Cerebellar cortex (tissue), 1 donor: ENCODE measurements around the gene RRAS2.
"Not testable (repeated sequence)": the region's sequence is repeated elsewhere in the genome, so short reads cannot be mapped to it uniquely, and the experiment has no call there.

ENCODE experiments used
- DNase-seq: peaks from one replicate; pipeline ENCODE4 v3.0.0-alpha.2; 2015; ENCODE audit warnings: low spot score

Gene RRAS2

DNA sequence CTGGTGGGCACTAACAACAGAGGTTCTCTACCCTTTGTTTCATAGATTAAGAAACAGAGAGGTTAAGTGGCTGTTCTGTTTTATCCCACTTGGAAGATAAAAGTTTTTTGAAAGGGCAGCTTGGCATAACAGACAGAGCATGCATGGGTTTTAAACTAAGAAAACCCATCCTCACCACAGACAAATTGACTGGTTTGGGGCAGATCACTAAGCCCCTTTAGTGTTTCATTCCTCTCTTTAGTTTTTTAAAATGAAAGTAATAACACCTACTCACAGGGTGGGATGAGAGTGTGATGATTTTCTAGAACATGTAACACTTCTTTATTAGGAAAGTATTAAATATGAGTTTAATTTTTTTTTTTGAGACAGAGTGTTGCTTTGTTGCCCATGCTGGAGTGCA lies 12.3 kb upstream of the RRAS2 start:
- no peak for DNase-seq

DNA sequence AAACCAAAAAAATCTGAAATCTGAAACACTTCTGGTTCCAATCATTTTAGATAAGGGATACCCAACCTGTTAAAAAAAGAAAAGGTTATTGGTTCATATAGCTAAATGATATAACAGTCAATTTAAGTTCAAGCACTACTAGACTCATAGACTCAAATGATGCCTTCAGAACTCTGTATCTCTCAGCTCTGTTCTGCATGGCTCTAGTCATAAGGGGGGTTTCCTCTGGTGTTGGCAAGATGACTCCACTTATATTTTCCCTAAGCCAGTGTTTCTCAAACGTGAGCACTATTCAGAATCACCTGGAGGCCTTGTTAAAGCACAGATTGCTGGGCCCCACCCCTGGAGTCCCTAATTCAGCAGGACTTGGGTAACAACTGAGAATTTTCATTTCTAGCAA lies 11.5 kb upstream of the RRAS2 start:
- DNase-seq: no peak

DNA sequence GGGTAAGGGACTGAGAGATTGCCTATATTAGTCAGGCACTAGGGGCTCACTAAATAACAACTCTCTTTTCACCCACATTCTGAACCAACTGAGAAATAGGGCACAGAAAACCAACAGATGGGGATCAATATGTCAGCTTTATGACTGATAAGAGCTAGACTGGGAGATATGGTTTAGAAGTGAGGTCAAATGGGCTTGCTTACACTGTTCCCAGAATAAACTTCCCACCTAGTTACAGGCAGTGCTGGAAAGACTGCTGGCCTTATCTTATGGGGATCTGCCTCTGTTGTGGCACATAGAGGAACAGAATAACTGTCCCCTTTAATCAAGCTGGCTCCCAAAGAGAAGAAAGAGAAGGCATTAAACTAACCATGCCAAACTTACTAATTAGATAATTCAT lies 10.6 kb upstream of the RRAS2 start:
- DNase-seq: no peak

DNA sequence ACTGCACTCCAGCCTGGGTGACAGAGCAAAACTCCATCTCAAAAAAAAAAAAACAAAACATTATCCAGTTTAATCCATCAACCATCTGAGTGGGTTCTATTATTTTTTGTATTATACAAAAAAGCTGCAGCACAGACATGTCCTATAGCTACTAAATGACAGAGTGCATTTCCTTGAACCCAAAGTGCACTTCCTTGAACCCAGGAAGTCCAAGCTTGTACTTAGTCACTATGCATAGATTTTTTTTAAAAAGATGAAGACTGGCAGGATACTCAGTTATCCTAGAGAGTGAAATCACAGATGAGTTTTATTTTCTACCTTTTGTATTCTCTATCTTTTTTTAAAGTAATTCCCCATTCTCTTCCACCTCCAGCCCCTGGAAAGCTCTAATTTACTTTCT lies 8.0 kb upstream of the RRAS2 start:
- DNase-seq: no peak

DNA sequence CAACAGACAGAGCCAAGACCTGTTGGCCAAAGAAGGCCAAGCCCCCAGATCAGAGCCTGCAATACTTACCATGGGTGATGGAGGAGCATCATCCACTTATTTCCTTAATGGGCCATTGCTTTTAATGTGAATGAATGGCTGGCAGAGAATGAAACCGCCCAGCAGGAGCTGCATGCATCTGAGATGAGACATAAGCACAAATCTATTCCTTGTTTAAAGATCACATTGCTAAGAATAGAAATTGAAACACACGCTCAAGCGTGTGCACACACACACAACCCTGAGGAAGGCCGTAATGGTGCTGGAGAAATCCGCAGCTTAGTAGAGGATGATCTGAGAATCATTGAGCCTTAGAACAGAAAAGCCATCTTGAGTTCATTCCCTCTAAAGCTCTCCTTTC lies 5.3 kb upstream of the RRAS2 start:
- DNase-seq: no peak

DNA sequence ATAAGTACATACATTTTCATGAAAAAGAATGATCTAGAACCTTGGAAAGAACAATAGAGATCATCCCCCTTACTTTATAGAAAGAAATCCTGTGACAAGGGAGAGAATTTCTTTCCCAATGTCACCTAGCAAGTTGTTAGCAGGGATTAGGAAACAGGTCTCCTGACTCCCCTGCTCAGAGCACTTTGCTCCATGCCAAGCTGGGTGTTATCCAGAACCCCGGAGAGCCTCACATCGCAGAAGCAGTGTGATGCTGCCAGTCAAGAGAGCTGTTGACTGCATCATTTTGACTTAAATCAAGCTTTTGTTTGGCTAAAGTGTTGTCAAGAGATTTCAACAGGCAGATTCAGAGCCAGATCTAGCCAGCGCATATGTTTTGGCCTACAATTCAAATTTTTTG lies 3.6 kb upstream of the RRAS2 start:
- peak; percentile 66 for DNase-seq

DNA sequence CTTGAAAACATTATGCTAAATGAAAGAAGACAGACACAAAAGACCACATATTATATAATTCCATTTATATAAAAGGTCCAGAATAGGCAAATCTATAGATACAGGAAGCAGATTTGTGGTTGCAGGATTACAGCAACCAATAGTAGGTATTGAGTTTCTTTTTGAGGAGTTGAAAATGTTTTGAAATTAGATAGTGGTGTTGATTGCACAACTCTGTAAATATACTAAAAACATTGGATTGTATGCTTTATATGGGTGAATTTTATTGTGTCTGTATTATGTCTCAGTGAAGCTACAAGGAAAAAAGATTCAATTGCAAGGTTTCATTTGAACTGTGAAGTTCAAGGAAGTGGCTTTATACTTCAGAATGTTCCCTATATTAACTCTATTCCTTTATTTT lies 3.0 kb upstream of the RRAS2 start:
- DNase-seq: no peak

DNA sequence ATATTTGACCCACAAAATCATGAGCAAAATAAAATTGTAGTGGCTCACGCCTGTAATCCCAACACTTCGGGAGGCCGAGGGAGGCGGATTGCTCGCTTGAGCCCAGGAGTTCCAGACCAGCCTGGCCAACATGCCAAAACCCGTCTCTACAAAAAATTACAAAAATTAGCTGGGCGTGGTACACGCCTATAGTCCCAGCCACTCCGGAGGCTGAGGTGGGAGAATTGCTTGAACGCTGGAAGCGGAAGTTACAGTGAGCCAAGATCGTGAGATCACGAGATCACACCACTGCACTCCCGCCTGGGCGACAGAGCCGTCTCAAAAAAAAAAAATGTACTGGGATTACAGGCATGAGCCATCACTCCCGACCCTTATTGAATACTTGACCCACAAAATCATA lies 2.0 kb upstream of the RRAS2 start:
- DNase-seq: no peak

DNA sequence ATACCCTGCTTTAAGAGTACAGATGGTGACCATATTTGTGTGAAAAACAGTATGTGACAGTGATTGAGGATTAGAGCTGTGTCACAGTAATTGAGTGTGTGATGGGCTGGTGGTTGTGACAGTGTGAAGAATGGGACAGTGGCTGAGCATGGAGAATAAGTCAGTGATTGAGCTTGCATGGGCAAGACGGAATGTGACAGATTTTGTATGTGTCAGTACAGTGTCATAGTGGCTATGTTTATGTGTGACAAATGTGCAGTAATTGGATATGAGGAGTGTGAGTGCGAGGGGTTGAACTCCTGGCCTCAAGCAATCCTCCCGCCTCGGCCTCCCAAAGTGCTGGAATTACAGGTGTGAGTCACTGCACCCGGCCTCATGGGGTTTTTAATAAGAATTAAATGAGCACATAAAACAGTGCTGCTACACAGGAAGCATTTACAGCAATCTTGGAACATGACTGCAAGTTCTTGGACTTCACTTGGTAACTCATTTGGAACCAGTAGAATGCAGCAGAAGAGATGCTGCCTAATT lies 583 bp upstream of the RRAS2 start:
- no peak for DNase-seq

DNA sequence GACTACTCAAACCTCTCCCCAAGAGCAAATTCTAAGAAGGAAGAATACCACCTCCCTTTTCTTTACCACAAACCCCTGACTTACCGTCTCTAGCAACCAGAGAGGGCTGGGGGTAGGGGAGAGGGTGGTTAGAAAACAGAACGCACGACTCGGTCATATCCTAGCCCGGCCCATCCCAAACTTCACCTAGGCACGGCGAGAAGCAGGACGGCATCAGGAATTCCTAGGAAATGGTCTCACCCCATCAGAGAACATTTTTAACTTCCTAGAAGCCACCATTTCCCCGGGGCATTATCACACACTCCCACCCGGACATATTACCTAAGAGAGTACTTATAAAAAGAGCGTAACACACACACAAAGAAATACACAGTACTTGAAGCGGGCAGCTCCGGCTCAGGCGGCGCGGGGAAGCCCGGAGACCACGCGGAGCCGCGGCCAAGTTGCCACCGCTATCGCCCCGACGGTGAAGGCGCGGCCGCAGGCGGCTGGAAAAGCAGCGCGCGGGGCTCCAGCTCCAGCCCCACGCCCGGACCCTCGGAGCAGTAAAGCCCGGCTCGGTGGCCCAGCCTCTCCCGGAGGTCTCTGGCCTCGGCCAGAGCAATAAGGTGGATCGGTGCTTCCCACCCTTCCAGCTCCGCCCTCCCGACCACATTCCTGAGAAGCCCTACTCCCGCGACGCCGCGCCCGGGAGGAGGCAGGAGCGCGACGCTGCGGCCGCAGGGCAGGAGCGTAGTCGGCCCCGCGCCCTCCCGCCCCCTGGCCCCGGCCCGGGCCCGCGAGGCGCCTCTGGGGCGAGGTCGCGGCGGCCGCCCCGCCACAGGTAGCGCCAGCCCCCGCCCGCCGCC lies 878 bp downstream of the RRAS2 start:
- DNase-seq: peak; percentile 49

DNA sequence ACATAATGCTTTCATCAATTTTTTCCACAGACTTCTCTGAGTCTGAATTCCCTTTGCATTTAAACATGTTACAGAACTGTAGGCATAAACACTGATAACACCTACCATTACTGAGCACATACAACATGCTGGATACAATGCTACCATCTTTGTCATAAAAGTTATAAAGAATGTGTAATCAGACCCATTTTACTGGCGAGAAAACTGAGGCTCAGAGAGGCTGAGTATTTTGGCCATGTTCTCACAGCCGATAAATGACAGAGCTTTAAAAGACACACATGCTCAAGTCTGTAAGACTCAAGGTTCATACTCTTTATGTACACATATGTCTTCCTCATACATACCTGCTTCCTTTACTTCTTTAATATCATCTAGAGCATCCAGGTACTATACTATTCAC lies 2.6 kb downstream of the RRAS2 start:
- DNase-seq: no peak

DNA sequence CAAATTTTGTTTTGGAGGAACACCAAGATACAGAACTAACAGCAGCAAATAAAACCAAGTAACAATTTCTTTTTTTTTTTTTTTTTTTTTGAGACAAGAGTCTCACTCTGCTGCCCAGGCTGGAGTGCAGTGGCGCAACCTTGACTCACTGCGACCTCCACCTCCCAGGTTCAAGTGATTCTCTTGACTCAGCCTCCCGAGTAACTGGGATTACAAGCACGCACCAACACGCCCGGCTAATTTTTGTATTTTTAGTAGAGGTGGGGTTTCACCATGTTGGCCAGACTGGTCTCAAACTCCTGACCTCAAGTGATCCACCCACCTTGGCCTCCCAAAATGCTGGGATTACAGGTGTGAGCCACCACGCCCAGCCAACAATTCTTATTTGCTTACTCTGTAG lies 4.4 kb downstream of the RRAS2 start:
- DNase-seq: not testable (repeated sequence)

DNA sequence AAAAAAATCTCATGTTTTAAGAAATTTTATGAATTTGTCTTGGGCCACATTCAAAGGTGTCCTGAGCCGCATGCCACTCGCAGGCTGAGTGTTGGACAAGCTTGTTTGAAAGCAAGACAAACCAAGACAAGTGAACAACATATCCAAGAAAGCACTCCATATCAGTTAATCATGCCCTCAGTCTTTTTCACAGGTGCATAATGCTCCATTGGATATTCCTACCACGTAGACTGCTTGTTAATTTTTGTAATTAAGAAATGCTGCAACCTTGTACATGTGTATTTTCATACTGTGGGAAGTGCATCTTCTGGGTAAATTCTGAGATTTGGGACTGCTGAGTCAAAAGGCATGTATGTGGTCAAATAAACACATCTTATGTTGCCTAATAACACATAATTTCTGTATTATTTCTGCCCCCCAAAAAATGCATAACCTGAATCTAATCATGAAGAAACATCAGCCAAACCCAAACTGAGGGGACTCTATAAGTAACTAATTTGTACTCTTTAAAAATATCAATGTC lies 8.2 kb downstream of the RRAS2 start:
- DNase-seq: no peak

DNA sequence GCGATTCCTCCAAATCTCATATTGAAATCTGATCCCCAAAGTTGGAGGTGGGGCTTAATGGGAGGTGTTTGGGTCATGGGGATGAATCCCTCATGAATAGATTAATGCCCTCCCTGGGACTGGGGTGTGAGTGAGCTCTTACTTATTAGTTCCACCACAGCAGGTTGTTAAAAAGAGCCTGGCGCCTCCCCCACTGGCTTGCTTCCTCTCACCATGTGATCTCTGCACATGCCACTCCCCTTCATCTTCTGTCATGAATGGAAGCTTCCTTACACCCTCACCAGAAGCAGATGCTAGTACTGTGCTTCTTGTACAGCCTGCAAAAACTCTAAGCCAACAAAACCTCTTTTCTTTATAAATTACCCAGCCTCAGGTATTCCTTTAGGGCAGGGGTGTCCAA lies 8.8 kb downstream of the RRAS2 start:
- no peak for DNase-seq

DNA sequence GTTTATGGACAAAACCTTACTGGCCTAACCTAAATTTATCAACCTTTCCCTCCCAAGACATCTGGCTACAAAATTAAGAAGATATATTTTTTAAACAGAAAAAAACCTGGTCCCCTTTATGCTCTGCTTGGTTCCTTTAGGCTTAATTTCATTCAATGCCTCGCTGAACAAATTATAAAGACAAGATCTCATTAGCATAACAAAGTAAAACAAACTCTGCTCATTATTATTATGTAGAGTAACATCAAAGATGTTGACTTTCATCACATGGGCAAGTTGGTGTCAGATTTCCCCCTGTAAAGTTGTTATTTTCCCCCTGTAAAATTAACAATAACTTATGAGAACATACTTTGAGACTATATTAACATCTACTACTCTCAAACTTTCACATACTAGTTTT lies 11.0 kb downstream of the RRAS2 start:
- no peak for DNase-seq

DNA sequence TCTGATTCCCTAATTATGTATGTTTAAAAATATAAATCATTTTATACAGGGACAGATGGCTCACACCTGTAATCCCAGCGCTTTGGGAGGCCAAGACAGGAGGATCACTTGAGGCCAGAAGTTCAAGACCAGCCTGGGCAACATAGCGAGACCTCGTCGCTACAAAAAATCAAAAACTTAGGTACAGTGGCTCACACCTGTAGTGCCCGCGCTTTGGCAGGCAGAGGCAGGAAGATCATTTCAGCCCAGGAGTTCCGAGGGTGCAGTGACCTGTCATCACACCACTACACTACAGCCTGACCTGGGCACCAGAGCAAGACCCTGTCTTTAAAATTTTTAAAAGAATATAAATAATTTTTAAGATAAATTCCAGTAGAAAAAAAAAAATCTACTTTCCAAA lies 11.5 kb downstream of the RRAS2 start:
- no peak for DNase-seq

DNA sequence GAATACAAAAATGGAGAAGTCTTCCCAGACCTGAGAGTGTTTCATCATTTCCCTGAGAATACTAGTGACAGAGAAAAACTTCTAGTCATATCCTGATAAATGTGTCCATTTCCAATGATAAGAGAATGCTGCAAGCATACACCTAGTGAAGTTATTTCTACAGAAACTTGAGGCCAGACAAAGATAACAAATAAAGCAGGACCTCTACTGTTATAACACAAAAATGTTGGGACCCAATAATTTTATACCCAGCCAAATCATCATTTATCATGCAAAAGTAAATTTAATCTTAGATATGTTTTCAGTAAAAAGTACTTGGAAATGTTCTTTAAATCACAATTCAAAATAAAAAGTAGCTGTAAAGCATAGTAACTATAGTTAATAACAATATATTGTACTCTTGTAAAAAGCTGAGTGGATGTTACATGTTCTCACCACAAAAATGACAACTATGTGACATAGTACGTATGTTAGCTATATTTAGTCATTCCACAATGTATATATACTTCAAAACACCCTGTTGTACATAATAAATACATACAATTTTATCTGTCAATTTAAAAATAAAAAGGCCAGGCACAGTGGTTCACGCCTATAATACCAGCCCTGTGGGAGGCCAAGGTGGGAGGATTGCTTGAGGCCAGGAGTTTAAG lies 12.6 kb downstream of the RRAS2 start:
- DNase-seq: no peak

DNA sequence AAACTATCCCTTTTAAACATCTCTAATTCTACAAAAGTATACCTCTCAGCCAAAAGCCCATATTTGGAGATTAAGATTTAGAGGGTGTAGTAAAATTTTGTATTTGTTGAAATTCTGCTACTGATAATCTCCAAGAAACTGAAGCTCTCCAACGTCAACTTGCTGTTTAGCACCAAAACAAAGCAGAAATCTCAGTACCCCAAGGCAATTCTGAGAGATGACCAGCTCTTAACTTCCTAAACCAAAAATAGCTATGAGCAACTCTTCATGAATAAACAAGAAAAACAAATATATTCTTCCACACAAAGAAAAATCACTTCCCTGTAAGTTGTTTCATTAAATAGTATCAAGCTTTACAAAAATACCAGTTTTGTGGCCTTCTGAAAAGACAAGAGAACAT lies 13.3 kb downstream of the RRAS2 start:
- DNase-seq: no peak

DNA sequence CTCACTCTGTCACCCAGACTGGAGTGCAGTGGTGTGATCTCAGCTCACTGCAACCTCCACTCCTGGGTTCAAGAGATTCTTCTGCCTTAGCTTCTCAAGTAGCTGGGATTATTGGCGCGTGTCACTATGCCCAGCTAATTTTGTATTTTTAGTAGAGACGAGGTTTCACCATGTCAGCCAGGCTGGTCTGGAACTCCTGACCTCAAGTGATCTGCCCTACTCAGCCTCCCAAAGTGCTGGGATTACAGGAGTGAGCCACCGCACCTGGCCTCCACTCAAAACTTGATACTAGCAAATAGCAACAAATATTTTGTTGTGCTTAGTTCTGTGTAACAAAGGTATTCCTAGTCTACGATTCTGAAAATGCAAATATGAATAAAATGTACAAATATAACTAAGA lies 14.0 kb downstream of the RRAS2 start:
- not testable (repeated sequence) for DNase-seq

DNA sequence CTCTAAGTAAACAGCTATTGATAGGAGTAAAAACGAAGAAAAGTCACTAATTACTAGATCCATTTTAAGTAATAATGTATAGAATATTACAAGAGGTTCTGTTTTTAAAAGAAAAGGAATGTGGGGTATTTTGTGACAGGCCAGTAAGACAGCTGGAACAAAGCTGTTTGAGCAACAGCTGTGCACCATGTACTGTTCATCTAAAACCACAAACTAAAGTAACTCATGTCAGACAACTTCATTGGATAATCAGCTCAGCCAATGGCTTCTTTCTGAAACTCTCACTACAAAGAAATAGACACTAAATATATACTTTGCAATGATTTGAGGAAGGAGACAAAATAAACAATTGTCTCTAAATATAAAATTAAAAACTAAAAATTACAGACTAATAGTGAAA lies 16.1 kb downstream of the RRAS2 start:
- no peak for DNase-seq

DNA sequence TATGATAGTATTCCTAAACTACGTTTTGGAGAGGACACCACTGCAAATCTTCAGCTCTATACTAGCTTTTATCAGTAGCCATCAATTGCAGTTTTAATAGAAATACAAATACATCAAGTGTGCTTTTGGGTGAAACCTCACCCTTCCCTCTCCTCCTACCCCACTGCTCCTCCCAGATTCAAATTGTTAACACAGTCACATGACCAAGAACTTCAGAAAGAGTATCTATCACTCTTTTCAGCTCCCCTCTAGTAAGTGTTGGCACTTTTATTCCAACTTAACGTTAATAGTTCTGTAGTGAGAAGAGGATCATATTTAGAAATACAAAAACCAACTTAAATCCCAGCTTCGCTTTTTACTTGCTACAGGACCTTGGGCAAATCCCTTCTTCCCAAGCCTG lies 17.0 kb downstream of the RRAS2 start:
- DNase-seq: no peak

DNA sequence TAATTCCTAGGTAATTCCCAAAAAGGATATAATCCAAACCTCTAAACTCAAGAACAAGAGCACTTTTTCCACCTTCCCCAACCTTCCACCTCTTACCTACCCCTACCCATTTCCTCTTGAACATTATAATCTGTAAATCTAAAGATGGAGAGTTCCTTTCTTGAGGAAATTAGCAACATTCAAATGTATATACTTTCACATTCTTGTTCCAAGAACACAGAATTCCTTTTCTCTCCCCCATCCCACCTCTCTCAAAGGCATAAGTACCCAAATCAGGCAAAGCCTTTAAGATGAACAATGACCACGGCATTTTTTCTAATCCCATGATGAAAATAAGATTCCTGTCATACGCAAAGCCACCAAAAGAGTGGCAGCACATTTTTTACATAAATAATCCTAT lies 18.3 kb downstream of the RRAS2 start:
- no peak for DNase-seq

DNA sequence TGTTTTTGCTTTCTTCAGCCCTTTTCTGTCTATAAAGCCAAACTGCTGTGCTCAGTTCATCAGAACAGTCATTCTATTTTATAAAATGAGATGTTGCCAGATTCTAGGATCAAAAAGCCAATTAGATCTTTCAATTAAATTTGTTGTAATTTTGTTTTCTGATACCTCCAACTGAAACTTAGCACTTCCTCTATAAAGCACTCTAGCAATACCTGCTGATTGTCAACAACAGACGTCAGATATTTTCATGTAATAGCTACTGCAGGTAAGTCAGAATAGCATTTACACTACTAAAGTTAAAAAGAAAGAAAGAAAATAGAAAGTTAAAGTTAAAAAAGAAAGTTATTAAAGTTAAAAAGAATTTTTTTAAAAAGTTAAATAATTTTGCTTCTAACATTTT lies 19.6 kb downstream of the RRAS2 start:
- no peak for DNase-seq
